OCI-LY7 (cell line): ENCODE results near the gene ARHGEF26. TPM values are rescaled to one million over a fixed set of nuclear protein-coding genes. Genes with fewer than 3 reads are reported as not detected.

Experiments used
- BruUV-seq: library from RNA; stranded (reverse); fragments of 400-500 nt; replicated peaks from 2 replicates; lab custom pipeline; 2021; lab: Mats Ljungman, UMichigan
- CTCF ChIA-PET: fragments of 300-600 bp; sonication (Branson Sonifier 250); formaldehyde crosslinking; loops from one replicate; lab custom pipeline; 2022; ENCODE audit warnings: antibody characterized with exemption; ENCODE audit not compliant: unreplicated experiment; lab: Charles Lee
- POLR2A ChIA-PET: fragments of 300-600 bp; sonication (Branson Sonifier 250); formaldehyde crosslinking; loops from one replicate; lab custom pipeline; 2022; ENCODE audit warnings: antibody characterized with exemption; lab: Charles Lee
- DNase-seq: peaks from one replicate; pipeline ENCODE4 v3.0.0-alpha.2; 2015; ENCODE audit warnings: low spot score
- H2AFZ ChIP-seq: fragments of 200-600 bp; sonication (generic), shearing (Covaris generic); 2 replicates; pipeline ENCODE4 v1.6.1; 2014; ENCODE audit warnings: mild to moderate bottlenecking, antibody characterized with exemption, low read length, moderate library complexity
- H3K27ac ChIP-seq: fragments of 200-600 bp; sonication (generic); 2 replicates; pipeline ENCODE4 v1.5.1; 2014; ENCODE audit warnings: mixed run types, low read depth, mild to moderate bottlenecking, moderate library complexity, low read length, inconsistent platforms; ENCODE audit not compliant: poor library complexity, severe bottlenecking
- H3K36me3 ChIP-seq: fragments of 200-600 bp; sonication (generic); 2 replicates; pipeline ENCODE4 v1.6.1; 2014; ENCODE audit warnings: mild to moderate bottlenecking, antibody characterized with exemption, low read length, moderate library complexity, mixed read lengths; ENCODE audit not compliant: insufficient read depth
- H3K4me1 ChIP-seq: fragments of 200-600 bp; sonication (generic); 2 replicates; pipeline ENCODE4 v1.5.1; 2014; ENCODE audit warnings: mild to moderate bottlenecking, low read length; ENCODE audit not compliant: insufficient read depth, poor library complexity, severe bottlenecking
- H3K4me2 ChIP-seq: fragments of 200-600 bp; sonication (generic); 2 replicates; pipeline ENCODE4 v1.6.1; 2014; ENCODE audit warnings: mild to moderate bottlenecking, low read length
- H3K4me3 ChIP-seq: fragments of 200-600 bp; sonication (generic); 2 replicates; pipeline ENCODE4 v1.5.1; 2014; ENCODE audit warnings: mild to moderate bottlenecking, low read depth, low read length; ENCODE audit not compliant: poor library complexity, severe bottlenecking
- H3K79me2 ChIP-seq: fragments of 200-600 bp; sonication (generic); 2 replicates; pipeline ENCODE4 v1.6.1; 2016; ENCODE audit warnings: low read depth, mild to moderate bottlenecking, low read length, moderate library complexity, mixed read lengths; ENCODE audit not compliant: insufficient read depth
- H3K9me2 ChIP-seq: fragments of 200-600 bp; sonication (generic); 2 replicates; pipeline ENCODE4 v1.6.1; 2016; ENCODE audit warnings: mild to moderate bottlenecking, low read length, mixed read lengths; ENCODE audit not compliant: insufficient read depth
- H3K9me3 ChIP-seq: fragments of 200-600 bp; sonication (generic); 2 replicates; pipeline ENCODE4 v1.6.1; 2014; ENCODE audit warnings: mild to moderate bottlenecking, mixed run types, low read length, mixed read lengths
- H4K20me1 ChIP-seq: fragments of 200-600 bp; sonication (generic); 2 replicates; pipeline ENCODE4 v1.6.1; 2014; ENCODE audit warnings: mild to moderate bottlenecking, antibody characterized with exemption, low read length, moderate library complexity, mixed read lengths; ENCODE audit not compliant: insufficient read depth
- CTCF ChIP-seq: fragments of 200-600 bp; sonication (generic); conservative IDR thresholded peaks from 2 replicates; pipeline ENCODE4 v1.5.1; 2014; ENCODE audit warnings: mild to moderate bottlenecking, antibody characterized with exemption, low read length, moderate library complexity, mixed read lengths
- EZH2phosphoT487 ChIP-seq: fragments of 200-600 bp; sonication (generic); IDR thresholded peaks from 2 replicates; pipeline ENCODE4 v1.6.1; 2018; ENCODE audit warnings: low read depth, borderline replicate concordance, mild to moderate bottlenecking, mixed run types, antibody characterized with exemption, low read length, moderate library complexity, mixed read lengths
- intact Hi-C: fragments of 100-400 bp; cut with micrococcal nuclease; formaldehyde crosslinking; loops from one replicate; pipeline ENCODE4 v1.10.0; 2022; ENCODE audit not compliant: unreplicated experiment
- total RNA-seq, 2 experiments: library from RNA; depleted of rRNA in 1 of 2; stranded (reverse); fragments of >200 nt in 1 of 2; shearing (Covaris generic) in 1 of 2; gene quantifications; 2 replicates each; pipeline ENCODE4 v1.2.3, GENCODE V29; 2014 to 2022

The ARHGEF26 gene
- total RNA-seq, 2 experiments from 2014 or later: 0.11 to 0.35 TPM

- no TSS peak for BruUV-seq
- no peaks in the 10 kb centered on the region for H3K79me2 ChIP-seq
- H3K9me3 ChIP-seq: no peaks in the 10 kb centered on the region
- no peaks in the 10 kb centered on the region for H4K20me1 ChIP-seq
- no peak overlapping the region for H2AFZ ChIP-seq
- TF ChIP-seq CTCF: no peak
- no peak for TF ChIP-seq EZH2phosphoT487
- H3K4me1 ChIP-seq: no peaks in the 10 kb centered on the region
- DNase-seq: no peak
- H3K27ac ChIP-seq: no peak overlapping the region
- no peaks in the 10 kb centered on the region for H3K9me2 ChIP-seq
- POLR2A ChIA-PET: no interaction called here
- CTCF ChIA-PET: no interaction called here
- no peaks in the 10 kb centered on the region for H3K36me3 ChIP-seq
- no peak overlapping the region for H3K4me3 ChIP-seq
- intact Hi-C loops: no loop called here
- H3K4me2 ChIP-seq: no peak overlapping the region
These were observed 88.3 kb downstream of the ARHGEF26 start for GRCh38 chr3:154209499-154209898.

- TF ChIP-seq CTCF (no peak), EZH2phosphoT487 (no peak)
- no peak for DNase-seq
- Histone ChIP-seq H3K9me3 (no peaks in the 10 kb centered on the region), H3K79me2 (no peaks in the 10 kb centered on the region), H2AFZ (no peak overlapping the region), H3K4me1 (no peaks in the 10 kb centered on the region), H3K4me2 (no peak overlapping the region), H3K36me3 (no peaks in the 10 kb centered on the region), H3K4me3 (no peak overlapping the region), H3K27ac (no peak overlapping the region), H3K9me2 (no peaks in the 10 kb centered on the region), H4K20me1 (no peaks in the 10 kb centered on the region)
- BruUV-seq: no TSS peak
- ChIA-PET POLR2A (no interaction called here), CTCF (no interaction called here)
- intact Hi-C loops: no loop called here
These were observed 89.8 kb downstream of the ARHGEF26 start for GRCh38 chr3:154210986-154211385.

GRCh38 chr3:154214306-154214705, 93.1 kb downstream of the ARHGEF26 start:
- Histone ChIP-seq H2AFZ (no peak overlapping the region), H3K4me2 (no peak overlapping the region), H4K20me1 (no peaks in the 10 kb centered on the region), H3K9me3 (no peaks in the 10 kb centered on the region), H3K4me1 (no peaks in the 10 kb centered on the region), H3K27ac (no peak overlapping the region), H3K9me2 (no peaks in the 10 kb centered on the region), H3K4me3 (no peak overlapping the region), H3K79me2 (no peaks in the 10 kb centered on the region), H3K36me3 (no peaks in the 10 kb centered on the region)
- ChIA-PET POLR2A (no interaction called here), CTCF (no interaction called here)
- BruUV-seq: no TSS peak
- TF ChIP-seq CTCF (no peak), EZH2phosphoT487 (no peak)
- intact Hi-C loops: no loop called here
- DNase-seq: no peak
